ENCODE measurements around the gene HDAC4.
"Not testable (repeated sequence)": the region's sequence is repeated elsewhere in the genome, so short reads cannot be mapped to it uniquely, and the experiment has no call there.

Gene HDAC4

GRCh38 chr2:239038284-239038683, 362.5 kb downstream of the HDAC4 start:
- intact Hi-C loops (cut with DNase I); DNase-seq: not testable (repeated sequence)

- intact Hi-C loops (cut with DNase I), result loop anchor here (2.0 kb wide), 1 partner anchor 69 kb away; no protein-coding TSS in a partner anchor
- DNase-seq, result no peak
These were observed 363.3 kb downstream of the HDAC4 start for GRCh38 chr2:239037559-239037910.

- DNase-seq, result no peak
- intact Hi-C loops (cut with DNase I), result loop anchor here (2.0 kb wide), 1 partner anchor 70 kb away; no protein-coding TSS in a partner anchor
These were observed 363.8 kb downstream of the HDAC4 start for GRCh38 chr2:239036819-239037558.

GRCh38 chr2:239035997-239036731, 364.7 kb downstream of the HDAC4 start:
- intact Hi-C loops (cut with DNase I), result loop anchor here (2.0 kb wide), 1 partner anchor 71 kb away; no protein-coding TSS in a partner anchor
- no peak for DNase-seq

- peak in 41 of 42 donors; percentile 45 to 91 (median 76) for DNase-seq
- intact Hi-C loops (cut with DNase I), result no loop called here
These were observed 365.4 kb downstream of the HDAC4 start for GRCh38 chr2:239035361-239035814.

- intact Hi-C loops (cut with DNase I), result no loop called here
These were observed 366.1 kb downstream of the HDAC4 start for GRCh38 chr2:239034561-239035341.

DNA sequence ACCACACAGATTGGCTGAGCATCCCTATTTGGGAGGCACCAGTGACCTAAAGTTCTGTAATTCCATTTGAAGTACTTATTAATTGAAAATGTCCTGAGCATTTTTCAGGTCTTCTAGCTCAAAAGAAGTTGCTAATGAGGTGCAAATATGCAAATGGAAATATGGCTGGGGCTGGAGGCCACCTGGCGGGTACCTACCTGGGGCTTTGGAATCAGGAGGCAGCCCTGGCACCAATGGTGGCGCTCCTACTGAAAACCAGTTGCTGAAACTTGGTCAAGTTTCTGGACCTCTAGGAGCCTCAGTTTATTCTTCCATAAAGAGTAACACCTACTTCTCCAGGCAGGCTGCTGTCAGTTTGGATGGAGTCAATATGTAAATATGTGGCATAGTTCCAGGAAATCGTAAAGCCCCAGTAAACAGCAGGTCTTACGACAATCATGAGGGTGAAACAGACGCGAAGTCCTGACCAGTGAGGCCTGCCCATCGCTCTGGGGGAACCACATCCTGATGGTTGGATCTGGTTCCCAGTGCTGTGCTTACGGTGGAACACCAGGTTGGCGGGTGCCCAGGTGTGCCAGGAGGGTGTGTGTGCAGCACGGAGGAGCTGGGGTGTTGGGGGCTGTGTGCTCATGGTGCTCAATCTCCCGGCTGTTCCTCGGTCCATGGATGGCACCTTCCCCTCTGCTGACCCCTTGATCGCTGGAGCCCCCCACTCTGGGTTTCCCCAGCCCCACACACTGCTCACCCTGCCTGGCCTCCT, 366.8 kb downstream of the HDAC4 start:
- DNase-seq, result peak in 1 of 42 donors; percentile 11
- intact Hi-C loops (cut with DNase I), result no loop called here

More at GRCh38 chr2:239034561-239035341, 366.1 kb downstream of the HDAC4 start:
- DNase-seq, result peak in 1 of 42 donors; percentile 9

GRCh38 chr2:239029958-239030357, 370.9 kb downstream of the HDAC4 start:
- intact Hi-C loops (cut with DNase I), result no loop called here
- DNase-seq, result no peak

DNA sequence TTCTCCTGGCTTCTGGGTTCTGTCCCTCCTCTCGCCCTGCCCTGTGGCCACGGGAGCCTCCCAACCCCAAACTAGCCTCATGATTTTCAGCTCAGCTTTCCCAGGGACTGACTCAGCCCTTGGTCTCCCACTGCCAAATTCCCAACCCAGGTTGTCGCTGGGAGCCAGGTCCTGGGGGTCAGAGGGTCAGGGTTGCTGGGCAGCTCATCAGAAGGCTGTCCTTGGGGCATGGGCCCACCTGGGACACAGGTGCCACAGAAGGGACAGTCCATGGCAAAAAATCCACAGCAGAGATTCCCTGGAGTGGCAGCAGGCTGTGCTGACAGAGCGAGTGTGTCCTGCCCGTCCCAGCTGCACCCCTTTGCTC, 372.6 kb downstream of the HDAC4 start:
- intact Hi-C loops (cut with DNase I), result no loop called here

DNA sequence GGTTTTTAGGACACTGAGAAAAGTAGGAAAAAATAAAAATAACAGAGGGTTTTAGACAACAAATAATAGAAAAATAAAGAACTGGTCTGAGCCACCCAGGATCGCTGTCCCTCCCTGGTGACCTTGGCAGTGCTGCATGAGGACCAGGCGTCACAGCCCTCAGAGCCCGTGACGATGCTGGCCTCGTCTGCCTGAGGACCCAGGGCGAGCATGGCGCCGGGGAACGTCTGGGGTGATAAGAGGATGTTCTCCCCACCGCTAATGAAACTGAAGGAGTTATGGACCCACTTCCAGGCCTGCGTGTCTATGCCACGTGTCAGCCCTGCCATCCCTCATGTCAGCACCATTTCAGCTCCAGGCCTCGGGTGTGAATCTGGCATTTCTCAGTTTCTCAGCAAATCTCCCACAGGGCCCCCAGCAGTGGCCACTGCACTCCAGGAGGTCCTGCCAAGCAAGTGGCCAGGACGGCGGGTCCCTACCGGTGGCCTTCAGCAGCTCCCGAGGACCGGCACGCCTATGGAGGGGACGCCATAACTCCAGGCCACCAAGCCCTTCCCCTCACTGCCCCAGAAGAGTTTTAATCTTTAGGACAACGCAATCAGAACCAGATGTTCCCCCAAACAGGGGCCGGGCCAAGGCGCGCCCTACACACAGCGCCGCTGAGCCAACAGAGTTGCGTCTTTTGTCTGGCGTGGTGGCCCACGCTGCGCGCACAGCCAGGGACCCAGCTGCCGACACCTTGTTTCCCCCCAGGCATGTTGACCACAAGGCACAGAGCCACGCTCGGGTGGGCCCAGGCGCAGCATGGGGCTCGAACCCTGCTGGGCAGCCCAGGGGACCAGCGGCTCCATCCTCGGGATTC, 373.2 kb downstream of the HDAC4 start:
- DNase-seq, result no peak
- intact Hi-C loops (cut with DNase I), result no loop called here

More for the DNA sequence above, 372.6 kb downstream of the HDAC4 start:
- DNase-seq, result no peak

DNA sequence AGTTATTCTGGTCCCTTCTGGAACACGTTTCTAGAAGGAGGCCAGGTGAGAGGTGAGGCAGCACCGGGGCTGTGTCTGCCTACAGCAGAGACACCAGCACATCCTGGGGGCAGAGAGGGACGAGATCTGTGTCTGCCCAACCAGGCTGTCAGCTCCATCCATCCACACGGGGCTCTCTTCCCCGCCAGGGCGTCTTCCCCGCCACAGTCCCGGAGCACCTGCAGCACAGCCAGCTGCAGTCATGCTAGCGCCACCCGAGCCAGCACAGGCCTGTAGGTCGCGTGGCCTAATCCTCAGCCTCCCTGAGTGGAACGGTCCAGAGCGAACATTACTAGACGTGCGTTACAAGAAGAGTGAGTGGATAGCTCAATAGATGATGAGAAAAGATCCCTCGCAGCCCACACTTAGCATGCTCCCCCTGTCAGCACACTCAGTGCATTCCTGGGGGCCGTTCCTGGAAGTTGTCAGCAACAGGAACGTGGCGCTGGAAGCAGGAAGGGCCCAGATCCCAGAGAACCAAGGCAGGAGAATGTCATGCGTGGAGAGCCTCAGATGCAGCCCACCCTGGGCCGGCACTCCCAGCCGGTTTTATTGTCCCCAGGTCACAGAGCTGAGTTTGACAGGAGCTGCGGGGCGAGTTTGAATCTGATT, 374.0 kb downstream of the HDAC4 start:
- peak in 1 of 42 donors; percentile 25 for DNase-seq
- intact Hi-C loops (cut with DNase I), result no loop called here

DNA sequence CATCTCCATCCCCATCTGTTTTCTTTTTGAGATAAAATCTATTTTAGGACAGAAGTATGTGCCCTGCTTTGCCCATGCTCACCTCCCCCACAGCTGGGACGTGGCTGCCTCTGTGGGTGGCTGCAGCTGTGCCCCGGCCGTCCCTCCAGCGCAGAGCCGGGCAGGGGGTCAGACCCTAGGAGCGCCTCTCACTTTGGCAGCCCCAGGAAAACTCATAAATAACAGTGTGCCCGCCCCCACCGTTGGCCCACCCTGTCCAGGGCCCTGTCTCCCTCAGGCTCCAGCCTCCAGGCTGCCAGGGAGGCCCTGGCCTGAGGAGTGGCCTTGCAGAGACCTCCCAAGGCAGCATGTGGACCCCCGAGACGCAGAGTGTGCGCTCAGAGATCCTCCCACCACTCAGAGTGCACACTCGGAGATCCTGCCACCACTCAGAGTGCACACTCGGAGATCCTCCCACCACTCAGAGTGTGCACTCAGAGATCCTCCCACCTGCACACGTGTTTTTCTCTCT, 374.8 kb downstream of the HDAC4 start:
- intact Hi-C loops (cut with DNase I), result no loop called here
- peak in 8 of 42 donors; percentile 9 to 60 (median 24) for DNase-seq

DNA sequence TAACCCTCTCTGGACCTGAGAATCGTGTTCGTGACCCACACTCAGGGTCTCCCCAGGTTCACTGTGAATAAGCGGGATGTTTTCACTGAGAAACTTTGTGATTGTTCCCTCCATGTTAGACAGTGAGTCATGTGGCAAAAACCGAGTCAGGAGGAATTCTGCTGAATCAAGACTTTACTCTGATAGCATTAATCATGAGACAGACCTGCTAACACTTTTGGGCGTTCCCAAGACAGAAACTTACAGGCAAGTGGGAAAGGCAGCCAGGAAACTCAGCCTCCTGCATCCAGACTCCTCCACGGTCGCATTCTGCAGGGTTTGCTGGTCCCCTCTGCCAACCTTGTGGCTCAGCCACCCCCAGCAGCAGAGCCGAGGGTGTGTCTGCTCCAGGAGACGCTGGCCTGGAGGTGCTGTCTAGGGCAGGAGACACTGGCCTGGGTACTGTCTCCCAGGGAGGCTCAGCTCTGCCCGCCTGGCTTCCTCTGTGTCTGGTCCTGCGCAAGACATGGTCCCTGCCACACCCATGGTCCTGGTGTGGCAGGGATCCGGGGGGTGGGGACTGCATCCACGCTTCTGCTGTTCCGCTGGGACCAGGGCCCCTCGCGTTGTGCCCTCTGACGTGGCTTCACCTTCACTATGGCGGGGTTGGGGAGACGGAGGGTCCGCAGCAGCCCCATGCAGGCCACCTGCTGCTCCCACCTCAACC, 375.6 kb downstream of the HDAC4 start:
- DNase-seq, result peak in 21 of 42 donors; percentile 3 to 72 (median 46)
- intact Hi-C loops (cut with DNase I), result no loop called here

GRCh38 chr2:239024226-239024625, 376.6 kb downstream of the HDAC4 start:
- DNase-seq, result peak in 1 of 42 donors; percentile 3

DNA sequence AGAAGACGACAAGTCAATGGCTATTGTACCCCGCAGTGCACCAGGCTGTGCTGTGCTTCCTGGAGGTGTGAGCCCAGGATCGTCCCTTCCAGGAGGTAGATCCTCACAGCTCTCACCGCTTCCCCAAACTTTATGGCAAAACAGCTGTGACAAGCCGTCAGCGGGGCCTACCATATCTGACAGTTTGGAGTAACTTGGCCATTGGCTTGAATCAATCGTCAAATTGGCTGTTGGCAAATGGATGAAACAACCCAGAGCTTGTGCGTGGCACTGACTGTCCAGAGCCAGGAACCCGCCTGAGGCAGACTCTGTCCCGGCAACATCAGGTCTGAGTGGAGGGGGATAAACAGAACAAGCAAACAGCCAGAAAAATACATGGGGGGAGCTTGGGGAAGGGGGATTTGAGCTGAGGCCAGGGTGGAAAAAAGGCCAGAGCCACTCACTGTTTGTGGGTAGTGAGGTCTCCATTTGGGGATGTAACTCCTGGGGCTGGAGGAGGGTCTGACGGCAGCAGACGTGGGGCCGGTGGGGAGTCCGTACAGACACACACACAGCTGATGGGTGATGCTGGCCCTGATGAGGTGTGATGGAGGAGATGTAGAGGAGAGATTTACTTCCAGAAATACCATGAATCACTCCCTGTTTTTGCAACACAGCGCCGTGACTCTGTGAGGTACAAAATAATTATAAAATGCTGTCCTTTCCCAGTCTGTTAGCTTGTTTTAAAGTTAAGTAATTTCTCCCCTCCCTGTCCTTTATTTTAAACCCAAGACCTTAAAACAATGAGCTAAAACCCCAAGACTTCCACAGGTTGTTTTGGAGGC, 378.2 kb downstream of the HDAC4 start:
- DNase-seq, result peak in 4 of 42 donors; percentile 1 to 23 (median 14)
- intact Hi-C loops (cut with DNase I), result no loop called here

More at GRCh38 chr2:239024226-239024625, 376.6 kb downstream of the HDAC4 start:
- intact Hi-C loops (cut with DNase I), result no loop called here

All from head of caudate nucleus (tissue), 42 donors.